IgD-negative memory B cell (primary cell): ENCODE measurements around the gene REX1BD. TPM values are rescaled to one million over a fixed set of nuclear protein-coding genes. Genes with fewer than 3 reads are reported as not detected.
A peak's percentile ranks its signal among the peaks of the same experiment; 100 is the strongest.

Source experiments
- H3K27ac Mint-ChIP-seq, 3 donors: one replicate each; pipeline ENCODE4 v1.8.0; 2020 to 2022; ENCODE audit warnings: mild to moderate bottlenecking in 3 of 3, mixed read lengths in 3 of 3, moderate library complexity in 1 of 3
- H3K27me3 Mint-ChIP-seq: one replicate; pipeline ENCODE4 v1.8.0; 2021; ENCODE audit warnings: mixed read lengths
- H3K36me3 Mint-ChIP-seq: one replicate; pipeline ENCODE4 v1.8.0; 2020; ENCODE audit warnings: mild to moderate bottlenecking, mixed read lengths
- H3K4me1 Mint-ChIP-seq, 3 donors: one replicate each; pipeline ENCODE4 v1.8.0; 2020 to 2022; ENCODE audit warnings: mixed read lengths in 3 of 3, mild to moderate bottlenecking in 1 of 3
- H3K4me3 Mint-ChIP-seq, 4 donors: one replicate each; pipeline ENCODE4 v1.8.0; 2020 to 2022; ENCODE audit warnings: mild to moderate bottlenecking in 4 of 4, mixed read lengths in 4 of 4, moderate library complexity in 3 of 4
- H3K9me3 Mint-ChIP-seq, 3 donors: one replicate each; pipeline ENCODE4 v1.8.0; 2020 to 2021; ENCODE audit warnings: mixed read lengths in 3 of 3, mild to moderate bottlenecking in 1 of 3
- polyA plus RNA-seq: library from polyadenylated mRNA; unstranded; fragments of 300-500 nt; fragmentation: Illumina TruSeq; gene quantifications from one replicate; pipeline ENCODE4 v1.2.3, GENCODE V29; 2021

REX1BD gene
- polyA plus RNA-seq, 1 donor from 2014 or later = 138 TPM

DNA sequence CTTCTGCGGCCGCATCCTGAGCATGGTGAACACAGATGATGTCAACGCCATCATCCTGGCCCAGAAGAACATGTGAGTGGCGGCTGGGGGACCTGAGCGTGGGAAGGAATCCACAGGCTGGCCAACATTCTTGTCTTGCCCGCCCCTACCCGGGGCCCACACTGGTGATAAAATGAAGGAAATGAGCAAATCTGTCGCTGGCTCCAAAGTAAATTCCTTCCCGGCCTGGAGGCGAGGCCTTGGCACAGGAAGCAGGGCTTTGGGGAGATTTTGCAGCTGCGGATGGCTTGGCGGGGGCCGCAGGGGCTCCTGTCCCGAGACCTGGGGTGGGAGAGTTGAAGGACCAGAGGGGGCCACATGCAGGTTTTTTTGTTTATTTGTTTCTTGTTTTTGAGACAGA, 26.5 kb upstream of the REX1BD start:
- Mint-ChIP-seq H3K4me3 (no peak overlapping the region), H3K27me3 (no peaks in the 10 kb centered on the region), H3K4me1 (peaks cover 12 to 26% (median 19%) of the 10 kb centered on the region in 3 donors), H3K36me3 (peaks cover 3% of the 10 kb centered on the region), H3K27ac (no peak overlapping the region), H3K9me3 (no peaks in the 10 kb centered on the region)

DNA sequence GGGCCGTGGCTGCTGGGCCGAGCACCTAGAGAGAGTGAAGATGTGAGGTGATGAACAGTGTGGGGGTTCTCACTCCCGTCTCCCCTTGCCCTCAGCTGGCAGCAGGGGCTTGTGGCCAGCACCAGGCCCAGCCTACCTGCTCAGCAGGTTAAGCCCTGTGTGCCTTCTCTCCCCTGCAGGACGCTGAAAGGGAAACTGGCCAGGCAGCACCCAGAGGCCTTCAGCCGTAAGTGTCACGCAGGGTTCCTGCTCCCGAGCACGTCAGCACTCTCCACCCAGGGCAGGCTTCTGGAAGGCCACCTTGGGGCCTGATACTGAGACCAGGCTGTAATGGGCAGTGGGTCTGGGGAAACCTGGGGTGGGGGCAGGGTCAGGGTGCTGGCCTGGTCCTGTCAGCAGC, 21.6 kb upstream of the REX1BD start:
- H3K27ac Mint-ChIP-seq = no peak overlapping the region
- H3K4me3 Mint-ChIP-seq = no peak overlapping the region
- H3K9me3 Mint-ChIP-seq = no peaks in the 10 kb centered on the region
- peaks cover 5% of the 10 kb centered on the region for H3K36me3 Mint-ChIP-seq
- H3K4me1 Mint-ChIP-seq = peaks cover 3 to 14% (median 12%) of the 10 kb centered on the region in 3 donors
- no peaks in the 10 kb centered on the region for H3K27me3 Mint-ChIP-seq

DNA sequence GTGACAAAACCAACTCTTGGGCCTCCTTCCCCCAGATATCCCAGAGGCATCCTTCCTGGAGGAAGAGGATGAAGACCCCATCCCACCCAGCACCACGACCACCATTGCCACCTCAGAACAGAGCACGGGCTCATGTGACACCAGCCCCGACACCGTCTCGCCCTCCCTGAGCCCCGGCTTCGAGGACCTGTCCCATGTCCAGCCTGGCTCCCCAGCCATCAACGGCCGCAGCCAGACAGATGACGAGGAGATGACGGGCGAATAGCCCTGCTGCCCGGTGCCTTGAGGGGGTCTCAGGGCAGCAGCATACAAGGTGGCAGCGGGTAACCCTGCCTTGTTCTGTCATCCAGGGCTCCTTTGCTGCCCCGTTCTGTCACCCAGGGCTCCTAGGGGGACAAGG, 20.2 kb upstream of the REX1BD start:
- Mint-ChIP-seq H3K9me3 (no peaks in the 10 kb centered on the region), H3K4me1 (peaks cover 12 to 23% (median 22%) of the 10 kb centered on the region in 3 donors), H3K36me3 (peaks cover 6% of the 10 kb centered on the region), H3K4me3 (peak overlapping the region in 1 of 4 donors; percentile 33), H3K27me3 (no peaks in the 10 kb centered on the region), H3K27ac (peak overlapping the region in 1 of 3 donors; percentile 39)

DNA sequence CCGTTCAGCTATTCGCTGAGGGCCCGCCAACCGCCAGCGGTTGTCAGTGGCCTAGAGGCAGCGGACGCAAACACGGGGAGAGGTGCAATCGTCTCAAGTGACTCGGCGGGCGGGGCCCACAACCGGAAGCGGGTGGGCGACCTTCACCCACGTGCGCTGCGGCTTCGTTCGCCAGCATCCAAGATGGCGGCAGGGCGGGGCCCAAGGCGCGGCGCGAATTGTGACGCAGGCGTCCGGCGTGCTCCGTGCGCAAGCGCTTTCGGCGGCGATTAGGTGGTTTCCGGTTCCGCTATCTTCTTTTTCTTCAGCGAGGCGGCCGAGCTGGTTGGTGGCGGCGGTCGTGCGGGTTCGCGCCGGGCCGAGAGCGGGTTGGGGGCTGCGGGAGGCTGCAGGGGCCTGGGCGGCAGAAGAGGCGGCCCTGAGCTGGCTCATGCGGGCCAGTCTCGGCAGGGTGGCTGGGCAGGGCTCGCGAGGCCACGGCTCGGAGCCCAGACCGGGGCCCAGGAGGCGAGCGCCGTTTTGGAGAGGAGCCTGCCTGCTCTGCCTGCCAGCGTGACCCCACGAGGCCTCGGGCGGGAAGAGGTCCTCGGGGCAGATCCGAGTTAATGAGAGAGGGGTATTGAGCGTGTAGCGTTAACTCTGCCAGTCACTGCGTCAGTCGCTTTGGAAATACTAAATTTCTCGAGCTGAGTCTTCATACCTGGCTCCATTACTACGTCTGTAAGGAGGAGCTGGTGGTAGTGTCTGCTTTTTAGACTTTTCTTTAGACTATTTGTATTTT, 16.8 kb upstream of the REX1BD start, which contains the start of gene UBA52:
Gene UBA52, plus strand, starts transcription at position 294 of the 781 bp plus-strand sequence. CDS start 1,444 bp downstream, outside the sequence.
- peaks cover 15 to 23% (median 21%) of the 10 kb centered on the region in 3 donors for H3K4me1 Mint-ChIP-seq

DNA sequence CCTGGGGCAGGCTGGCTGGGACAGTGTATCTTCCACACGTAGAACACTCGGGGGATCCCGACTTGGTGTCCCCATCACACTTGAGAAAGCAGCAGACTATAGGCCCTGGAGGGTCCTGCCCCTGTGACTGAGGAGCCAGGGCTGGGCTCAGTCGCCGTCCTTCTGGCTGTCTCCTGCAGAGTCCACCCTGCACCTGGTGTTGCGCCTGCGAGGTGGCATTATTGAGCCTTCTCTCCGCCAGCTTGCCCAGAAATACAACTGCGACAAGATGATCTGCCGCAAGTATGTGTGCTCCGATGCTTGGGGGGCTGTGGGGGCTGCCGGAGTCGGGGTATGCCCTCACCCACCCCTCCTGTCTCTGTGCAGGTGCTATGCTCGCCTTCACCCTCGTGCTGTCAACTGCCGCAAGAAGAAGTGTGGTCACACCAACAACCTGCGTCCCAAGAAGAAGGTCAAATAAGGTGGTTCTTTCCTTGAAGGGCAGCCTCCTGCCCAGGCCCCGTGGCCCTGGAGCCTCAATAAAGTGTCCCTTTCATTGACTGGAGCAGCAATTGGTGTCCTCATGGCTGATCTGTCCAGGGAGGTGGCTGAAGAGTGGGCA, 13.8 kb upstream of the REX1BD start:
- H3K4me3 Mint-ChIP-seq = peak overlapping the region in 2 of 4 donors; percentile 54 to 66
- H3K4me1 Mint-ChIP-seq = peaks cover 15 to 17% (median 15%) of the 10 kb centered on the region in 3 donors
- H3K9me3 Mint-ChIP-seq = no peaks in the 10 kb centered on the region
- no peaks in the 10 kb centered on the region for H3K27me3 Mint-ChIP-seq
- H3K36me3 Mint-ChIP-seq = peaks cover 4% of the 10 kb centered on the region
- H3K27ac Mint-ChIP-seq = peak overlapping the region in 2 of 3 donors; percentile 23 to 75

More for the DNA sequence above, 16.8 kb upstream of the REX1BD start, which contains the start of gene UBA52:
- H3K9me3 Mint-ChIP-seq = no peaks in the 10 kb centered on the region
- H3K4me3 Mint-ChIP-seq = peak within 1 kb of the TSS; percentile 93 to 99 (median 96)
- peak within 1 kb of the TSS; percentile 95 to 98 (median 97) for H3K27ac Mint-ChIP-seq
- H3K36me3 Mint-ChIP-seq = peaks cover 6% of the 10 kb centered on the region
- no peaks in the 10 kb centered on the region for H3K27me3 Mint-ChIP-seq

DNA sequence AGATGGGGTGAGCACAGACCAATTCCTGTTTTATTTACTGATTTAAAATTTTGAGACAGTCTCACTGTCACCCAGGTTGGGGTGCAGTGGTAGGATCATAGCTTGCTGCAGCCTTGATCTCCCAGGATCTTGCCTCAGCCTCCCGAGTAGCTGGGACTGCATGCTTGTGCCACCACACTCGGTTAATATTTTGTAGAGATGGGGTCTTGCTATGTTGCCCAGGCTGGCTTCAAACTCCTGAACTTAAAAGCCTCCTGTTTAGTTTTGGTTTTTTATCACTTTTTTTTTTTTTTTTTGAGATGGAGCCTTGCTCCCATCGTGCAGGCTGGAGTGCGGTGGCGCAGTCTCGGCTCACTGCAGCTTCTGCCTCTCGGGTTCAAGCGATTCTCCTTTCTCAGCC, 12.2 kb upstream of the REX1BD start:
- Mint-ChIP-seq H3K27me3 (no peaks in the 10 kb centered on the region), H3K4me3 (no peak overlapping the region), H3K36me3 (peaks cover 2% of the 10 kb centered on the region), H3K27ac (no peak overlapping the region), H3K4me1 (peaks cover 12 to 15% (median 13%) of the 10 kb centered on the region in 3 donors), H3K9me3 (no peaks in the 10 kb centered on the region)

DNA sequence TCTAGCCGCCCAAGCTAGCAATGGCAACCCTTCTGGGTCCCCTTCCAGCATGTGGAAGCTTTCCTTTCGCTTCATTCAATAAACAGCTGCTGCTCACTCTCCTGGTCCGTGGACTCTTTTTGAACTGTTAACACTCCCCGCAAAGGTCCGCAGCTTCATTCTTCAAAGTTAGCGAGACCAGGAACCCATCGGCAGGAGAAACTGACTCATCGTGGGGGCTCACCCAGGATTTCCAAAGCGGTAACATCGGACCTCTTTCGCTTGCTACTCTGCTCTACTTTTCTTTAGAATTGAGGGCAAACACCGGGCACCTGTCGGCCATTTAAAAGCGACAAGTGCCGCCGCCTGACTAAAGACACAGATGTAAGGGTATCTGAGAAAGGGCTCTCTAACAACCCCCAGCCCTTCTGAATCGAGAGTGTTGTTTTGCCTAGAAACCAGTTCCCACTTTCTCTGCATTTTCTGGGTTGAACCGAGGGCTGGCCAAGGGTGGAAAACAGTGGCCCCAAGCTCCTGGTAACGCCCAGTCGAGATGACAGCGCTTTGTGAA, 11.2 kb upstream of the REX1BD start:
- peak overlapping the region in 1 of 3 donors; percentile 23 for H3K27ac Mint-ChIP-seq
- no peaks in the 10 kb centered on the region for H3K27me3 Mint-ChIP-seq
- no peaks in the 10 kb centered on the region for H3K9me3 Mint-ChIP-seq
- peak overlapping the region in 1 of 4 donors; percentile 14 for H3K4me3 Mint-ChIP-seq
- peaks cover 5 to 11% (median 8%) of the 10 kb centered on the region in 3 donors for H3K4me1 Mint-ChIP-seq
- H3K36me3 Mint-ChIP-seq = peaks cover 1% of the 10 kb centered on the region

DNA sequence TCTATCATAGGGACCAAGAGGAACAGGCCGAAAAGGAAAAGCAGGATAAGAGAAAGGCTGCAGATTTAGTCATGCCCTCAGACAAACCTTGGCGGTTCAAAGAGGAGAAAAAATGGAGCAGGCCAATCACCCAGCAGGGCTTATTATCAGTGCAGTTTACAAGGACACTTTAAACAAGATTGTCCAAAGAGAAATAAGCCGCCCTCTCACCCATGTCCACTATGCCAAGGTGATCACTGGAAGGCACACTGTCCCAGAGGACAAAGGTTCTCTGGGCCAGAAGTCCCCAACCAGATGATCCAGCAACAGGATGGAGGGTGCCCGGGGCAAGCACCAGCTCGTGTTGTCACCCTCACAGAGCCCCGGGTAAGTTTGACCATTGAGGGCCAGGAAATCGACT, 8.3 kb upstream of the REX1BD start:
- Mint-ChIP-seq H3K9me3 (no peaks in the 10 kb centered on the region), H3K4me3 (no peak overlapping the region), H3K27ac (no peak overlapping the region), H3K27me3 (no peaks in the 10 kb centered on the region), H3K36me3 (no peaks in the 10 kb centered on the region), H3K4me1 (peaks cover 0 to under 1% (median 0%) of the 10 kb centered on the region in 3 donors)

DNA sequence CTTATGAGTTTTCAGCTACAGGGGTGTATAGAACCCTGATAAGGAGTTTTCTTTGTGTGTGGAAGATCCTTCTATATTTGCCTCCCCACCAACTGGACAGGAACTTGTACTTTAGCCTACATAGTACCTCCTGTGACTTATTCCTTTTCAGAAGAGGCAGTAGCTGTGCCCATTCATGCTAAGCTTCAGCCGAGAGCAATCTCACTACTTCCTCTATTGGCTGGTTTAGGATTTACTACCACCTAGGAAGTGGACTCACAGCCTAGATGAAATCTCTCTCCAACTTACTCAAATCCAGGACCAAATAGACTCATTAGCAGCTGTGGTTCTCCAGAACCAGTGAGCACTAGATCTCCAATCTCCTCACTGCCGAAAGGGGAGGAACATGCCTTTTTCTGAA, 2.3 kb upstream of the REX1BD start:
- peak overlapping the region in 3 of 4 donors; percentile 32 to 65 (median 65) for H3K4me3 Mint-ChIP-seq
- no peaks in the 10 kb centered on the region for H3K9me3 Mint-ChIP-seq
- no peaks in the 10 kb centered on the region for H3K36me3 Mint-ChIP-seq
- H3K4me1 Mint-ChIP-seq = peaks cover 19 to 33% (median 21%) of the 10 kb centered on the region in 3 donors
- H3K27me3 Mint-ChIP-seq = no peaks in the 10 kb centered on the region
- peak overlapping the region in 1 of 3 donors; percentile 22 for H3K27ac Mint-ChIP-seq

DNA sequence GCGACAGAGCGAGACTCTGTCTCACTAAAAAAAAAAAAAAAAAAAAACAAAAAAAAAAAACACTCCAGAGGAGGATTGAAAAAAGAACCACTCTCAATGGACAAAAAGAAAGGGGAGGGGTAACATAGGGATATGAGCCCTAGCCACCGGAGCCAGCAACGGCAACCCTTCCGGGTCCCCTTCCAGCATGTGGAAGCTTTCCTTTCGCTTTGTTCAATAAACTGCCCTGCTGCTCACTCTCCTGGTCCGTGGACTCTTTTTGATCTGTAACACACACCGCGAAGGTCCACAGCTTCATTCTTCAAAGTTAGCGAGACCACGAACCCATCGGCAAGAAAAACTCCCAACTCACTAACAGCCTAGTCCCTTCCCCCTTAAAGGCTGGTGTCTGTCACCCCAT, 1.0 kb upstream of the REX1BD start:
- Mint-ChIP-seq H3K4me1 (peaks cover 21 to 33% (median 22%) of the 10 kb centered on the region in 3 donors), H3K27ac (peak overlapping the region in 2 of 3 donors; percentile 83 to 92), H3K27me3 (no peaks in the 10 kb centered on the region), H3K36me3 (no peaks in the 10 kb centered on the region), H3K4me3 (peak overlapping the region; percentile 71 to 95 (median 83)), H3K9me3 (no peaks in the 10 kb centered on the region)

DNA sequence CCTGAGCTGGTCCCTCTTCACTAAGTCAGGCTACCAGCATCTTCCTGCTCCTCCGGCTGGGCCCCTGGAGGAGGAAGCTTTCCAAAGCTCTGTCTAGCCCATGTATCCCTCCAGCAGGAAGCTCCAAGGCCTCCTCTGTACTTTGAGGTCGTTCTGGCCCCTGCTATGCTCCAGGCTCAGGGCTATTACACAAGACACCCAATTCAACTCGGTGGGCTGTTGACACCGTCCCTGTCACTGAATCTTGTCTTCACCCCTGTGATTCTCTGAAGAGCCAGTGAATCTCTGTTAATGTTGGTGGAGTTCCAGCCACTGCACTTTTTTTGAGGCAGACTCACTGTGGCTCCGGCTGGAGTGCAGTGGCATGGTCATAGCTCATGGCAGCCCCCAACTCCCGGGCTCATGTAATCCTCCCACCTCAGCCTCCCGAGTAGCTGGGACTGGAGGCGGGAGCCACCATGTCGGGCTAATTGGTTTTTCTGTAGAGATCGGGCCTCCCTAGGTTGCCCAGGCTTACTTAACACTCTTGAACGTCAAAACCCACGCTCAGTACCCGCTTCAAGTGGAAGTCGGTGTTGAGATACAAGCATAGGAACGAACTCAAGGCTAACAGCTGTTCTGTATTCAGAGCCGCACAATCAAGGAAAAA, 512 bp upstream of the REX1BD start:
- H3K4me1 Mint-ChIP-seq = peaks cover 21 to 33% (median 22%) of the 10 kb centered on the region in 3 donors
- H3K4me3 Mint-ChIP-seq = peak overlapping the region; percentile 83 to 95 (median 88)
- no peaks in the 10 kb centered on the region for H3K9me3 Mint-ChIP-seq
- peak overlapping the region; percentile 76 to 92 (median 83) for H3K27ac Mint-ChIP-seq
- H3K27me3 Mint-ChIP-seq = no peaks in the 10 kb centered on the region
- H3K36me3 Mint-ChIP-seq = no peaks in the 10 kb centered on the region

DNA sequence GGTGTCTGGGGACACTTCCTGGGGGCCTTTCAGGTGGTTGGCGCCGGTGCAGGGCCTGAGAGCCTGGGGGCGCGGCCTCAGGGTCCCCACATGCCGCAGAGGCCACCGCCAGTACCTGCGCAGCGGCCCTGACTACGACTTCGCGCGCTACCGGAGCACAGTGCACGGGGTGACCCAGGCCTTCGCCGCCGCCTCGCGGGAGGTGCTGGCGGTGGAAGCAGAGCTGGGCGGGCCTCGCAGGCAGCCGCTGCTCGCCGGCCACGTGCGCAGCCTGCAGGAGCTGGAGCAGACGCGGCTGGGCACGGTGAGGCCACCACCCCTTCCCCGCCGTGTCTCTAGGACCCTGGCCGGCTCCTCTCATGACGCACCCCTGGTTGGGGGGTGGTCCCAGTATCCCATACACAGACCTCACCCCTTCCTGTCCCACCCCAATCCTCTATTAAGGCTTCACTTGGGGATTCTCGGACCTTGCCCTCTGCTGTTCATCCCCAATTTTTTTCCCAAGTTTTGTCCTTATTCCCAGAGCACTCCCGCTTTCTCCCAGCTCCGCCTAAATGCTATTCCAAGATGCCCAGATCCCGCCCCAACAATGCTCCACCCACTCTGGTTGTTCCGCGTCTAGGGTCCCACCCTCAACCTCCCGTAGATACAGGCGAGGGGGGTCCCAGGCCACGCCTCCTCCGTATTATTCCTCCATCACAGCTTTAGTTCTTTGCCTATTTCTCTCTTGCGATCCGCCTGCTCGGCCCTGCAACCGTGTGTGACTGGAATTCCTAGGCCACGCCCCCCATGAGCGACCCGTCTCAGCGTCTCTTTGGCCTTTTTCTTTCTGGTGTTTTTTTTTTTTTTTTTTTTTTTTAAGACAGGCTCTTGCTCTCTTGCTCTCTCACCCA, 1.0 kb downstream of the REX1BD start:
- Mint-ChIP-seq H3K36me3 (no peaks in the 10 kb centered on the region), H3K4me1 (peaks cover 21 to 36% (median 25%) of the 10 kb centered on the region in 3 donors), H3K4me3 (peak overlapping the region; percentile 83 to 95 (median 88)), H3K9me3 (no peaks in the 10 kb centered on the region), H3K27me3 (no peaks in the 10 kb centered on the region), H3K27ac (peak overlapping the region; percentile 83 to 92 (median 91))

DNA sequence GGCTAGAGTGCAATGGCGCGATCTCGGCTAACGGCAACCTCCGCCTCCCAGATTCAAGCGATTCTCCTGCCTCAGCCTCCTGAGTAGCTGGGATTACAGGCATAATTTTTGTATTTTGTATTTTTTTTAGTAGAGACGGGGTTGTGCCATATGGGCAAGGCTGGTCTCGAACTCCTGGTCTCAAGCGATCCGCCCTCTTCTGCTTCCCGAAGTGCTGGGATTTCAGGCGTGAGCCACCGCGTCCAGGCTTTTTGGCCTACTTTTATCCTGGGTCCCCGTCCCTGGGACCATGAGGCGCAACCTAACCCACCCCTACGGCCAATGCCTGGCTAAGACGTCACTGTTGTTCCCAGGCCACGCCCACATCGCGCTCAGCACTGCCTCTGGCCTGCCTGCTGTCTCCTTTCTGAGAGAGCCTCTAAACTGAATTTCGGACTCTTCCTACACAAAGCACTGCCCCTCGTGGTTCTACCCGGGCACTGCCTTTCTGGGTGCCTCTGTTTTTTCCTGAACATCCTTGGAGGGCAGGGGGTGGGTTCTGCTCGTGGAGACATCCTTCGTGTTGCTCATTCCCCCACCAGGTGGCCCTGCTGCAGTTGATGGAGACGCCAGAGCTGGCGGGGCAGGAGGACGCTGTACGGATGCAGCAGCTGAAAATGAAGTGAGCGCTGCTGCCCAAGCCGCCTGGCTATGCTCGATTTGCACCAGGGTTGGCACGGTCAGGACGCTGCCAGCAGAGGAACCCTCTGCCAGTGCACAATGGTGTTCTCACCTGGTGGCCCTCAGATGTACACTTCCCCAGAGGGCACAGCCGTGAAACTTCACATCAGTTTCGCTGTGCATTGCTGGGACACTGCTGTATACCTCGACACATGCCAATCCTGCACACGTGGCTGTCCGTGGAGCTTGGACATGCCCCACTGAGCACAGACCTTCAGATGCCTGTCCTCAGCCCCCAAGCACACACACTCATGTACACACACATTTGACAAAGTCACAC, 2.0 kb downstream of the REX1BD start:
- peak overlapping the region in 2 of 3 donors; percentile 81 to 91 for H3K27ac Mint-ChIP-seq
- H3K9me3 Mint-ChIP-seq = no peaks in the 10 kb centered on the region
- H3K4me1 Mint-ChIP-seq = peaks cover 21 to 38% (median 30%) of the 10 kb centered on the region in 3 donors
- H3K27me3 Mint-ChIP-seq = peaks cover 3% of the 10 kb centered on the region
- H3K36me3 Mint-ChIP-seq = no peaks in the 10 kb centered on the region
- peak overlapping the region; percentile 83 to 95 (median 88) for H3K4me3 Mint-ChIP-seq
